ENCODE data around the gene ARF3. TPM values are rescaled to one million over a fixed set of nuclear protein-coding genes. Genes with fewer than 3 reads are reported as not detected.

The ARF3 gene
- total RNA-seq, 6 experiments from 2014 or later = 186 to 213 (median 203) TPM

GRCh38 chr12:48958049-48958388, 732 bp upstream of the ARF3 start:
- peaks cover 26% of the 10 kb centered on the region for H3K36me3 Mint-ChIP-seq (ENCODE audit: low read depth)
- TF ChIP-seq, protein P1, sequence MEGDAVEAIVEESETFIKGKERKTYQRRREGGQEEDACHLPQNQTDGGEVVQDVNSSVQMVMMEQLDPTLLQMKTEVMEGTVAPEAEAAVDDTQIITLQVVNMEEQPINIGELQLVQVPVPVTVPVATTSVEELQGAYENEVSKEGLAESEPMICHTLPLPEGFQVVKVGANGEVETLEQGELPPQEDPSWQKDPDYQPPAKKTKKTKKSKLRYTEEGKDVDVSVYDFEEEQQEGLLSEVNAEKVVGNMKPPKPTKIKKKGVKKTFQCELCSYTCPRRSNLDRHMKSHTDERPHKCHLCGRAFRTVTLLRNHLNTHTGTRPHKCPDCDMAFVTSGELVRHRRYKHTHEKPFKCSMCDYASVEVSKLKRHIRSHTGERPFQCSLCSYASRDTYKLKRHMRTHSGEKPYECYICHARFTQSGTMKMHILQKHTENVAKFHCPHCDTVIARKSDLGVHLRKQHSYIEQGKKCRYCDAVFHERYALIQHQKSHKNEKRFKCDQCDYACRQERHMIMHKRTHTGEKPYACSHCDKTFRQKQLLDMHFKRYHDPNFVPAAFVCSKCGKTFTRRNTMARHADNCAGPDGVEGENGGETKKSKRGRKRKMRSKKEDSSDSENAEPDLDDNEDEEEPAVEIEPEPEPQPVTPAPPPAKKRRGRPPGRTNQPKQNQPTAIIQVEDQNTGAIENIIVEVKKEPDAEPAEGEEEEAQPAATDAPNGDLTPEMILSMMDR (IDR thresholded peaks at IDR 0.05) = no peak
- no peaks in the 10 kb centered on the region for H3K9me3 Mint-ChIP-seq
- H3K27ac Mint-ChIP-seq = peak overlapping the region; percentile 95
- peaks cover 61% of the 10 kb centered on the region for H3K4me1 Mint-ChIP-seq (ENCODE audit: low read depth)
- H3K4me3 Mint-ChIP-seq = peak overlapping the region; percentile 96
- no peak for DNase-seq
- H3K27me3 Mint-ChIP-seq (ENCODE audit: insufficient read depth) = peaks cover 3% of the 10 kb centered on the region; the same call in 1 of the 2 replicates

- Mint-ChIP-seq H3K27ac (peak overlapping the region; percentile 95), H3K36me3 (ENCODE audit: low read depth) (peaks cover 26% of the 10 kb centered on the region), H3K4me3 (peak overlapping the region; percentile 96), H3K27me3 (ENCODE audit: insufficient read depth) (peaks cover 3% of the 10 kb centered on the region; the same call in 1 of the 2 replicates), H3K4me1 (ENCODE audit: low read depth) (peaks cover 51% of the 10 kb centered on the region), H3K9me3 (no peaks in the 10 kb centered on the region)
- TF ChIP-seq, protein P1 (IDR thresholded peaks at IDR 0.05) = no peak
- peak; percentile 94 for DNase-seq
Measured at GRCh38 chr12:48956279-48957140, 777 bp downstream of the ARF3 start.

GRCh38 chr12:48954841-48955501, 2.3 kb downstream of the ARF3 start:
- peaks cover 26% of the 10 kb centered on the region for H3K36me3 Mint-ChIP-seq (ENCODE audit: low read depth)
- no peak overlapping the region for H3K27ac Mint-ChIP-seq
- H3K27me3 Mint-ChIP-seq (ENCODE audit: insufficient read depth) = peaks cover 3% of the 10 kb centered on the region; the same call in 1 of the 2 replicates
- TF ChIP-seq, protein P1 (IDR thresholded peaks at IDR 0.05) = no peak
- no peak for DNase-seq
- peaks cover 41% of the 10 kb centered on the region for H3K4me1 Mint-ChIP-seq (ENCODE audit: low read depth)
- peak overlapping the region; percentile 96 for H3K4me3 Mint-ChIP-seq
- H3K9me3 Mint-ChIP-seq = no peaks in the 10 kb centered on the region

DNA sequence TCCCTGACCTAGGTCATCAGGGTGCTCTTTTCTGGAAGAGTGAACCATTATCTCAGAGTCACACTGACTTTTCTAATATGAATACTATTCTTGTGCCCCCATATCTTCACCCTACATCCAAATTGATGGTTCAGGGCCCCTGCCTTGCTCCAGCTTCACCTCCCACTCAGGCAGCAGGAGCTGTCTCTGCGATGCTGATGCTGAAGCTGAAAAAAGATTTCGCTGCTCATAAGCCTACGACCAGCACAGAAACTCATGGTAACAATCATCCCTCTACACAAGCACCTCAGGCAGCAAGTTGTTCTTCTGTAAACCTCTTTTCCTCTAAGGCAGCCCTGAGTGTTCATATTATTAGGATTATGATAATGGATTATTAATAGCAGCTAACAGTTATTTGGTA, 3.2 kb downstream of the ARF3 start:
- Mint-ChIP-seq H3K9me3 (no peaks in the 10 kb centered on the region), H3K36me3 (ENCODE audit: low read depth) (peaks cover 26% of the 10 kb centered on the region), H3K4me1 (ENCODE audit: low read depth) (peaks cover 41% of the 10 kb centered on the region), H3K4me3 (no peak overlapping the region), H3K27me3 (ENCODE audit: insufficient read depth) (peaks cover 3% of the 10 kb centered on the region; the same call in 1 of the 2 replicates), H3K27ac (no peak overlapping the region)
- TF ChIP-seq, protein P1 (IDR thresholded peaks at IDR 0.05) = no peak
- DNase-seq = no peak

DNA sequence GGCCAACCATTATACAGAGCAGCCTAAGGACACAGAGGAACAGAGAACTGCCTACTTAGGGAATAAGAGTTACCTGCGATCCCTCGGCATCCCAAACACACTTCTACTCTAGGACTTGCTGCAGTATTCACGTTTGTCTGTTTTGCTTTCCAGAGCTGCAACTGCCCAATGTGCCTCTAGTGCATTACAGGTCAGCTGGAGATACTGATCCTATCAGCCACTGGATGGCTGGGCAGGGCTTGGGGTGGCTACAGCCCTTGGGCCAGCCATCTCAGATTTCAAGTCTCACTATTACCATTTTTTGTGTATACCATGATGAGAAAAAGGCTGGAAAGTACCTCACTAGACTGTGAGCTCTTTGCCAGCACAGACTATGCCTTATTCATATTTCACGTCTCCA, 4.6 kb downstream of the ARF3 start:
- TF ChIP-seq, protein P1 (IDR thresholded peaks at IDR 0.05) = no peak
- H3K4me3 Mint-ChIP-seq = no peak overlapping the region
- peaks cover 26% of the 10 kb centered on the region for H3K36me3 Mint-ChIP-seq (ENCODE audit: low read depth)
- peaks cover 3% of the 10 kb centered on the region; the same call in 1 of the 2 replicates for H3K27me3 Mint-ChIP-seq (ENCODE audit: insufficient read depth)
- no peaks in the 10 kb centered on the region for H3K9me3 Mint-ChIP-seq
- DNase-seq = no peak
- H3K4me1 Mint-ChIP-seq (ENCODE audit: low read depth) = peaks cover 32% of the 10 kb centered on the region
- no peak overlapping the region for H3K27ac Mint-ChIP-seq
